PFSK-1 (cell line): Measurements from ENCODE around the gene CDAN1.

Experiments used
- SIN3A ChIP-seq: IDR thresholded peaks from 2 replicates; pipeline ENCODE4 v1.6.1; 2012; ENCODE audit warnings: mild to moderate bottlenecking, low read length, moderate library complexity, borderline replicate concordance; ENCODE audit not compliant: insufficient read depth
- TAF1 ChIP-seq: IDR thresholded peaks from 2 replicates; pipeline ENCODE4 v1.6.1; 2012; ENCODE audit warnings: low read length, control low read depth, borderline replicate concordance; ENCODE audit not compliant: insufficient read depth

GRCh38 chr15:42719043-42719442 is 17.9 kb downstream of the CDAN1 start:
- TF ChIP-seq SIN3A = no peak
- no peak for TF ChIP-seq TAF1
